Activated T-helper 2 cell treated with anti-CD3 and anti-CD28 coated beads, Interferon-gamma antibody, Interleukin-2, Interleukin-4, amounts not matched to agents 10 μg/mL and 5 μg/mL and 100 μg/mL, durations not matched to agents 14 hours and 24 hours and 36 hours (primary cell): ENCODE measurements around the gene HNRNPD. TPM values are rescaled to one million over a fixed set of nuclear protein-coding genes. Genes with fewer than 3 reads are reported as not detected.
A peak's percentile ranks its signal among the peaks of the same experiment; 100 is the strongest.
"Not testable (repeated sequence)": the region's sequence is repeated elsewhere in the genome, so short reads cannot be mapped to it uniquely, and the experiment has no call there.

Source experiments
- DNase-seq: peaks from one replicate; pipeline ENCODE4 v3.0.0; 2021; ENCODE audit warnings: low spot score
- H3K27ac Mint-ChIP-seq: one replicate; pipeline ENCODE4 v1.8.0; 2021; ENCODE audit warnings: mixed read lengths
- H3K27me3 Mint-ChIP-seq: one replicate; pipeline ENCODE4 v1.8.0; 2021; ENCODE audit warnings: low read depth, mixed read lengths
- H3K36me3 Mint-ChIP-seq: one replicate; pipeline ENCODE4 v1.8.0; 2021; ENCODE audit warnings: low read depth, mixed read lengths
- H3K4me1 Mint-ChIP-seq: one replicate; pipeline ENCODE4 v1.8.0; 2021; ENCODE audit warnings: low read depth, mixed read lengths
- H3K4me3 Mint-ChIP-seq: one replicate; pipeline ENCODE4 v1.8.0; 2021; ENCODE audit warnings: low read depth, mild to moderate bottlenecking, moderate library complexity, mixed read lengths
- H3K9me3 Mint-ChIP-seq: one replicate; pipeline ENCODE4 v1.8.0; 2021; ENCODE audit warnings: mixed read lengths
- intact Hi-C: fragments of 100-400 bp; cut with micrococcal nuclease; formaldehyde crosslinking; loops from one replicate; pipeline ENCODE4 v1.15.1; 2023
- total RNA-seq: library from RNA; stranded (reverse); gene quantifications from 2 replicates; pipeline ENCODE4 v1.2.3, GENCODE V29; 2022

HNRNPD gene
- total RNA-seq, 1 donor from 2014 or later = 489 TPM

DNA sequence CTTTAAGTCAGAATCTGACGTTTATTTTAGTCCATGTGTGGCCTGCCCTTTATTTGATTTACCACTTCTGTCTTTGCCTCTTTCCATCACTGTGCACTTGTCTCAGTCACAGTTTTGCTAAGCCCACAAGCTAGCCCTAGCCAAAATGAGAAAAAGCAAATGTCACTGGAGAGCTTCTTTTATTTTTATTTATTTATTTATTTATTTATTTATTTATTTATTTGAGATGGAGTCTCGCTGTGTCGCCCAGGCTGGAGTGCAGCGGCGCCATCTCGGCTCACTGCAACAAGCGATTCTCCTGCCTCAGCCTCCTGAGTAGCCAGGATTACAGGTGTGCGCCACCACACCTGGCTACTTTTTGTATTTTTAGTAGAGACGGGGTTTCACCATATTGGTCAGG is 16.3 kb upstream of the HNRNPD start:
- H3K27me3 Mint-ChIP-seq, H3K27ac Mint-ChIP-seq, H3K4me3 Mint-ChIP-seq, H3K9me3 Mint-ChIP-seq, H3K36me3 Mint-ChIP-seq, DNase-seq, intact Hi-C loops, H3K4me1 Mint-ChIP-seq: not testable (repeated sequence)

- intact Hi-C loops = no loop called here
- H3K4me1 Mint-ChIP-seq = no peaks in the 10 kb centered on the region
- no peak overlapping the region for H3K4me3 Mint-ChIP-seq
- DNase-seq = no peak
- H3K27ac Mint-ChIP-seq = no peak overlapping the region
- peaks cover 8% of the 10 kb centered on the region for H3K27me3 Mint-ChIP-seq
- H3K9me3 Mint-ChIP-seq = peaks cover 4% of the 10 kb centered on the region
- no peaks in the 10 kb centered on the region for H3K36me3 Mint-ChIP-seq
These were observed 14.6 kb upstream of the HNRNPD start for GRCh38 chr4:82388405-82388804.

GRCh38 chr4:82386312-82386711 is 12.5 kb upstream of the HNRNPD start:
- H3K36me3 Mint-ChIP-seq, DNase-seq, H3K27ac Mint-ChIP-seq, intact Hi-C loops, H3K4me1 Mint-ChIP-seq, H3K4me3 Mint-ChIP-seq, H3K27me3 Mint-ChIP-seq, H3K9me3 Mint-ChIP-seq: not testable (repeated sequence)

- peaks cover 7% of the 10 kb centered on the region for H3K27me3 Mint-ChIP-seq
These were observed 9.0 kb upstream of the HNRNPD start for GRCh38 chr4:82382751-82383150.

GRCh38 chr4:82381661-82382296 is 8.0 kb upstream of the HNRNPD start:
- Mint-ChIP-seq H3K4me1 (peaks cover 2% of the 10 kb centered on the region), H3K27me3 (peaks cover 7% of the 10 kb centered on the region), H3K9me3 (peaks cover 4% of the 10 kb centered on the region), H3K4me3 (no peak overlapping the region), H3K27ac (no peak overlapping the region), H3K36me3 (peaks cover 14% of the 10 kb centered on the region)
- intact Hi-C loops = no loop called here
- DNase-seq = no peak

More at GRCh38 chr4:82382751-82383150, 9.0 kb upstream of the HNRNPD start:
- no peak for DNase-seq
- Mint-ChIP-seq H3K9me3 (peaks cover 4% of the 10 kb centered on the region), H3K4me1 (peaks cover under 1% of the 10 kb centered on the region), H3K27ac (no peak overlapping the region), H3K36me3 (peaks cover 11% of the 10 kb centered on the region), H3K4me3 (no peak overlapping the region)
- intact Hi-C loops = no loop called here

GRCh38 chr4:82381235-82381634 is 7.4 kb upstream of the HNRNPD start:
- H3K27ac Mint-ChIP-seq = no peak overlapping the region
- no peak for DNase-seq
- H3K4me3 Mint-ChIP-seq = no peak overlapping the region
- H3K27me3 Mint-ChIP-seq = peaks cover 7% of the 10 kb centered on the region
- H3K4me1 Mint-ChIP-seq = peaks cover 5% of the 10 kb centered on the region
- intact Hi-C loops = no loop called here
- H3K9me3 Mint-ChIP-seq = peaks cover 4% of the 10 kb centered on the region
- peaks cover 18% of the 10 kb centered on the region for H3K36me3 Mint-ChIP-seq

DNA sequence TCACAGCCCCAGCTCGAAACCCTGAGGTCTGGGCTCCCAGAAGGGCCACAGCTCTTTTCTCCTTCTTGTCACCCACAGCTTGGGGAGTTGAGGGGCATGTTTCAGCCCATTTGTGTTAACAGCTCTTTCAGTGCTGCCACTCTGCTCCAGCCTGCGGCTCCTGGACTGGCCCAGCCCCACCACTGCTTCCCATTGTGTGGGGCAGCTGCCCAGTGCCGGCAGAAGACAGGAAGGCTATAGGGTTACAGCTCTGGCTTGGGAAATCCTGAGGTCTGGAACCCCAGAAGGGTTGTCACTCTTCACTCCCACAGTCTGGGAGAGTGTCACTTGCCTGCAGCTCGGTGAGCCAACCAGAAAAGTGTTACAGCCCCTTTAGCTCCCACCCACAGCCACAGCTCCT is 7.0 kb upstream of the HNRNPD start:
- intact Hi-C loops = no loop called here
- Mint-ChIP-seq H3K4me1 (peaks cover 9% of the 10 kb centered on the region), H3K4me3 (no peak overlapping the region), H3K9me3 (peaks cover 3% of the 10 kb centered on the region), H3K27ac (no peak overlapping the region), H3K36me3 (peaks cover 21% of the 10 kb centered on the region), H3K27me3 (peaks cover 6% of the 10 kb centered on the region)
- DNase-seq = no peak

- Mint-ChIP-seq H3K27ac (no peak overlapping the region), H3K4me1 (peaks cover 13% of the 10 kb centered on the region), H3K27me3 (peaks cover 3% of the 10 kb centered on the region), H3K4me3 (no peak overlapping the region), H3K9me3 (no peaks in the 10 kb centered on the region), H3K36me3 (peaks cover 22% of the 10 kb centered on the region)
- intact Hi-C loops = no loop called here
- DNase-seq = no peak
These were observed 6.6 kb upstream of the HNRNPD start for GRCh38 chr4:82380344-82380743.

- Mint-ChIP-seq H3K9me3 (no peaks in the 10 kb centered on the region), H3K4me1 (peaks cover 13% of the 10 kb centered on the region), H3K27ac (no peak overlapping the region), H3K27me3 (no peaks in the 10 kb centered on the region), H3K4me3 (peak overlapping the region; percentile 95), H3K36me3 (peaks cover 48% of the 10 kb centered on the region)
- DNase-seq = no peak
- intact Hi-C loops = no loop called here
These were observed 2.3 kb upstream of the HNRNPD start for GRCh38 chr4:82376109-82376508.

- H3K27ac Mint-ChIP-seq = peak overlapping the region; percentile 96
- H3K27me3 Mint-ChIP-seq = no peaks in the 10 kb centered on the region
- intact Hi-C loops = loop anchor here (5.0 kb wide), 1 partner anchor 1084 kb away; the partner anchor contains the start of genes HELQ and MRPS18C
- H3K4me1 Mint-ChIP-seq = peaks cover 30% of the 10 kb centered on the region
- H3K4me3 Mint-ChIP-seq = peak overlapping the region; percentile 95
- H3K9me3 Mint-ChIP-seq = no peaks in the 10 kb centered on the region
- DNase-seq = no peak
- H3K36me3 Mint-ChIP-seq = peaks cover 66% of the 10 kb centered on the region
These were observed 340 bp downstream of the HNRNPD start for GRCh38 chr4:82373486-82373815.

DNA sequence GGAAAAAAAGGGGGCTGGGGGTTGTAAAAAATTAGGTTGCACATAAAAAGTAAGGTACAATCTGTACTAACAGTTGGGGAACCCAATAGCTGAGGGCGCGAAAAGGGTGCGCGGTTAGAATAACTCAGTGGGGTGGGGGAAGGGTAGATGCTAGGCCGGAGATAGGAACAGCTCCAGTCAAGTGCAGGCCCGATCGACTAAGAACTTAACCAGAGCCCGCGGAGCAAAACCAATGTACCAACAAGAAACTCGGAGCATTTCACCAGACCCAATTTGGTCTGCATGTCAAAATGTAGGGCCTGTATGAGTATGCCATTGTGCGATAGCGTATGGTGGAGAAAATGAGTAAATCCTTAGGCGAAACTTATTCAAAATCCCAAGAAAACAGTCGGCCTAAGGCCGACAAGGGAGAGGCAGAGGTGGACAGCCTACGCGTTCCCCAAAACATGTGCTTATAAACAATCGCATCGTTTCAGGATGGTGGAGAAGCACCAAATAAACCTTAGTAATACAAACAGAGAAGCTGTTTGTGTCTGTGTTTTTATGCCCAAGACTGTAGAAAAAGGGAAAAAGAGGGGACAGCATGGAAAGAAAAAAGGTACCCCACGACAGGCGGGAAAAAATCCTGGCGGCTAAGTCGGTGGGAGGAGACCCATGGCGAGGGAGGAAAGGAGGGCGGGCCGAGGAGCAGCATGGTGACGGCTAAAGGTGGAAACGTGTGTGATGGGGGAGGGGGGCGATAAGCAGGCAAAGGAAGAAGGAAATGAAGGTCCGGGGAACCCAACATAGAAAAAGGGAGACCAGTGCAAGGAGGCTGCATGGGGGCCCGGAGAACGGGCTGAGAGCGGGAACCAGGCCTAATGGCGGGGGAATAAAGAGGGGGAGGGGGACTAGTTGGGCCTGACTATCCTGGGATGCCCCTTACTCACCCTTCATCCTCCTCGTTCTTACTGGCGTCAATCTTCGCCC is 990 bp downstream of the HNRNPD start:
- Mint-ChIP-seq H3K27ac (peak overlapping the region; percentile 96), H3K27me3 (no peaks in the 10 kb centered on the region), H3K36me3 (peaks cover 71% of the 10 kb centered on the region), H3K9me3 (no peaks in the 10 kb centered on the region), H3K4me1 (peaks cover 35% of the 10 kb centered on the region), H3K4me3 (peak overlapping the region; percentile 95)
- intact Hi-C loops = loop anchor here (5.0 kb wide), 1 partner anchor 1084 kb away; the partner anchor contains the start of genes HELQ and MRPS18C
- peak; percentile 68 for DNase-seq

- Mint-ChIP-seq H3K9me3 (no peaks in the 10 kb centered on the region), H3K27me3 (no peaks in the 10 kb centered on the region), H3K4me3 (peak overlapping the region; percentile 95), H3K27ac (peak overlapping the region; percentile 96), H3K4me1 (peaks cover 44% of the 10 kb centered on the region), H3K36me3 (peaks cover 78% of the 10 kb centered on the region)
- intact Hi-C loops = loop anchor here (5.0 kb wide), 1 partner anchor 1086 kb away; the partner anchor contains the start of genes HELQ and MRPS18C
- no peak for DNase-seq
These were observed 2.3 kb downstream of the HNRNPD start for GRCh38 chr4:82371497-82371896.
